Testis (tissue), 2 donors: ENCODE data around the gene NSMCE4A.

ENCODE experiments used
- CTCF ChIP-seq, 3 experiments: fragments of 450-650 bp in 2 of 3; fragments of 200-600 bp in 1 of 3; sonication (generic) in 1 of 3; IDR thresholded peaks; one replicate each; pipeline ENCODE4 v1.5.1; 2016 to 2019; ENCODE audit warnings: antibody characterized with exemption in 3 of 3, mild to moderate bottlenecking in 2 of 3, moderate library complexity in 1 of 3
- POLR2A ChIP-seq: fragments of 450-650 bp; IDR thresholded peaks from one replicate; pipeline ENCODE4 v1.6.1; 2017; ENCODE audit warnings: antibody characterized with exemption, mild to moderate bottlenecking, moderate library complexity

- no peak for TF ChIP-seq CTCF (IDR thresholded peaks at IDR 0.05)
- no peak for TF ChIP-seq POLR2A
Measured at GRCh38 chr10:121949049-121949448, 26.0 kb downstream of the NSMCE4A start.
